GM15510 (cell line): ENCODE results near the gene KCNJ18.

Source experiments
- POLR2A ChIP-seq: IDR thresholded peaks from 3 replicates; pipeline ENCODE4 v1.6.1; 2011; ENCODE audit warnings: borderline replicate concordance; ENCODE audit not compliant: insufficient read length; ENCODE audit errors: extremely low read depth

The KCNJ18 gene

GRCh38 chr17:21689604-21690003 is 2.7 kb upstream of the KCNJ18 start:
- TF ChIP-seq POLR2A = no peak

- TF ChIP-seq POLR2A = no peak
Observed at GRCh38 chr17:21705021-21705601, 12.8 kb downstream of the KCNJ18 start.

GRCh38 chr17:21711182-21711581 is 18.9 kb downstream of the KCNJ18 start:
- TF ChIP-seq POLR2A = no peak

- no peak for TF ChIP-seq POLR2A
Observed at GRCh38 chr17:21742326-21742725, 50.0 kb downstream of the KCNJ18 start.
